Cardiac muscle cell (in vitro differentiated cells and primary cell): ENCODE data around the gene MICA. TPM values are rescaled to one million over a fixed set of nuclear protein-coding genes. Genes with fewer than 3 reads are reported as not detected.

ENCODE experiments used
- DNase-seq, 2 donors: peaks; one replicate each; pipeline versions ENCODE4 v3.0.0 to v3.0.0-alpha.2; 2010 to 2017; ENCODE audit warnings: low read depth in 1 of 2, low spot score in 1 of 2
- H3K27ac ChIP-seq: fragments of 200-600 bp; sonication (generic); 2 replicates; pipeline ENCODE4 v1.5.1; 2016
- H3K27me3 ChIP-seq: fragments of 200-600 bp; sonication (generic); 2 replicates; pipeline ENCODE4 v1.6.0; 2016; ENCODE audit warnings: control low read depth
- H3K36me3 ChIP-seq: fragments of 200-600 bp; sonication (generic); 2 replicates; pipeline ENCODE4 v1.5.1; 2016; ENCODE audit warnings: control low read depth
- H3K4me1 ChIP-seq: fragments of 200-600 bp; sonication (generic); 2 replicates; pipeline ENCODE4 v1.8.1; 2017; ENCODE audit warnings: low read depth, mild to moderate bottlenecking, mixed run types
- H3K4me3 ChIP-seq: fragments of 200-600 bp; sonication (generic); 2 replicates; pipeline ENCODE4 v1.5.1; 2016; ENCODE audit warnings: mild to moderate bottlenecking
- H3K9me3 ChIP-seq: fragments of 200-600 bp; sonication (generic); 2 replicates; pipeline ENCODE4 v1.5.1; 2017; ENCODE audit warnings: low read depth, mild to moderate bottlenecking, control low read depth
- CTCF ChIP-seq: IDR thresholded peaks from 2 replicates; pipeline ENCODE4 v1.5.1; 2012; ENCODE audit warnings: low read depth, mild to moderate bottlenecking, low read length
- polyA plus RNA-seq: library from polyadenylated mRNA; unstranded; fragments of >200 nt; fragmentation: Nextera tagmentation; extraction: Ambion mirVana; gene quantifications from 2 replicates; pipeline ENCODE4 v1.2.1, GENCODE V29; 2016
- total RNA-seq: library from RNA; depleted of rRNA; stranded (reverse); fragments of >200 nt; gene quantifications from 2 replicates; pipeline ENCODE4 v1.2.3, GENCODE V29; 2016

The MICA gene
- total RNA-seq (7.8 and 15.0 TPM in 2 replicates), polyA plus RNA-seq (11.0 and 16.4 TPM in 2 replicates)

- Histone ChIP-seq H3K9me3 (no peaks in the 10 kb centered on the region), H3K36me3 (no peaks in the 10 kb centered on the region), H3K27me3 (peaks cover 20% of the 10 kb centered on the region), H3K4me1 (no peaks in the 10 kb centered on the region), H3K4me3 (peak within 1 kb of the TSS; percentile 56), H3K27ac (peak within 1 kb of the TSS; percentile 42)
- TF ChIP-seq CTCF, result no peak
- DNase-seq, result peak; percentile 75 to 96
These were observed at the start of gene MICA for GRCh38 chr6:31403283-31404060. Gene MICA, plus strand, starts transcription at chr6:31403595. Its CDS starts 38 bp downstream, at chr6:31403633.

GRCh38 chr6:31354158-31354863 is 49.1 kb upstream of the MICA start:
- TF ChIP-seq CTCF, result no peak
- DNase-seq, result no peak
- no peaks in the 10 kb centered on the region for H3K4me1 ChIP-seq
- peaks cover 67% of the 10 kb centered on the region for H3K27me3 ChIP-seq
- H3K27ac ChIP-seq, result no peak overlapping the region
- no peaks in the 10 kb centered on the region for H3K9me3 ChIP-seq
- no peaks in the 10 kb centered on the region for H3K36me3 ChIP-seq
- no peak overlapping the region for H3K4me3 ChIP-seq

- no peaks in the 10 kb centered on the region for H3K9me3 ChIP-seq
- no peaks in the 10 kb centered on the region for H3K4me1 ChIP-seq
- H3K27me3 ChIP-seq, result peaks cover 74% of the 10 kb centered on the region
- H3K27ac ChIP-seq, result no peak overlapping the region
- TF ChIP-seq CTCF, result no peak
- DNase-seq, result peak in 1 of 2 donors; percentile 20
- no peaks in the 10 kb centered on the region for H3K36me3 ChIP-seq
- H3K4me3 ChIP-seq, result no peak overlapping the region
These were observed 48.4 kb upstream of the MICA start for GRCh38 chr6:31354864-31355582.

GRCh38 chr6:31355583-31355948 is 47.8 kb upstream of the MICA start:
- Histone ChIP-seq H3K36me3 (no peaks in the 10 kb centered on the region), H3K27ac (no peak overlapping the region), H3K27me3 (peaks cover 76% of the 10 kb centered on the region), H3K4me1 (no peaks in the 10 kb centered on the region), H3K4me3 (no peak overlapping the region), H3K9me3 (no peaks in the 10 kb centered on the region)
- DNase-seq, result no peak
- TF ChIP-seq CTCF, result no peak

GRCh38 chr6:31356216-31356945 is 47.0 kb upstream of the MICA start:
- DNase-seq, result peak in 1 of 2 donors; percentile 40
- TF ChIP-seq CTCF, result no peak
- Histone ChIP-seq H3K27ac (no peak overlapping the region), H3K36me3 (no peaks in the 10 kb centered on the region), H3K4me1 (no peaks in the 10 kb centered on the region), H3K27me3 (peaks cover 78% of the 10 kb centered on the region), H3K4me3 (peak overlapping the region; percentile 36), H3K9me3 (no peaks in the 10 kb centered on the region)
